Uterus (tissue), 2 donors: ENCODE data around the gene ABCC11.

Source experiments
- CTCF ChIP-seq, 4 experiments: fragments of 200-600 bp in 2 of 4; fragments of 450-650 bp in 2 of 4; sonication (generic) in 2 of 4; IDR thresholded peaks; one replicate each; pipeline ENCODE4 v1.5.1; 2016 to 2019; ENCODE audit warnings: antibody characterized with exemption in 4 of 4, mild to moderate bottlenecking in 2 of 4, moderate library complexity in 1 of 4
- POLR2A ChIP-seq, 2 donors: fragments of 450-650 bp; IDR thresholded peaks; one replicate each; pipeline ENCODE4 v1.6.1; 2016; ENCODE audit warnings: antibody characterized with exemption in 2 of 2, mild to moderate bottlenecking in 1 of 2, moderate library complexity in 1 of 2

GRCh38 chr16:48156790-48157209 lies 90.5 kb downstream of the ABCC11 start:
- peak; percentile 60 to 75 (median 70) for TF ChIP-seq CTCF (IDR thresholded peaks at IDR 0.05)
- no peak for TF ChIP-seq POLR2A (IDR thresholded peaks at IDR 0.05)
